GM12872 (cell line): ENCODE results near the gene MOCS1.

Experiments used
- TF ChIP-seq, protein P1 (sequence below): IDR thresholded peaks from 3 replicates; pipeline ENCODE4 v1.5.1; 2011; ENCODE audit warnings: low read depth, mild to moderate bottlenecking, low read length, moderate library complexity; ENCODE audit not compliant: insufficient read depth

The MOCS1 gene

DNA sequence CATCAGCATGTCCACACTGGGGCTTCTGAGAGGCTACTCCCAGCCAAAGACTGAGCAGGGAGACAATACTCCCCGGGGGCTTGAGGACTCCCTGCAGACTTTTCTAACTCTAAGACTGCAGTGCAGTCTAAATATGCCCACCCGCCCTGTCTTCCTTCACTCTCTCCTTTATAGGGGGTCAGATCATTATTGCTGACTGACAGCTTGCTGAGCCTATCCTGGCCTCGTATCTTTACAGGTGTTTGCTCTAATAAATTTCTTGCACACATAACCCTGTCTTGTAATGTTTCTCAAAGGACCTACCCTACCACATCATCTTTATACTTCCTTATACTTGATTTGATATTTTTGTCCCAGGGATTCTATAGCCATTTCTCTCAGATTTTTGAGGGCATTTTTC lies 39.4 kb upstream of the MOCS1 start:
- TF ChIP-seq, protein P1, sequence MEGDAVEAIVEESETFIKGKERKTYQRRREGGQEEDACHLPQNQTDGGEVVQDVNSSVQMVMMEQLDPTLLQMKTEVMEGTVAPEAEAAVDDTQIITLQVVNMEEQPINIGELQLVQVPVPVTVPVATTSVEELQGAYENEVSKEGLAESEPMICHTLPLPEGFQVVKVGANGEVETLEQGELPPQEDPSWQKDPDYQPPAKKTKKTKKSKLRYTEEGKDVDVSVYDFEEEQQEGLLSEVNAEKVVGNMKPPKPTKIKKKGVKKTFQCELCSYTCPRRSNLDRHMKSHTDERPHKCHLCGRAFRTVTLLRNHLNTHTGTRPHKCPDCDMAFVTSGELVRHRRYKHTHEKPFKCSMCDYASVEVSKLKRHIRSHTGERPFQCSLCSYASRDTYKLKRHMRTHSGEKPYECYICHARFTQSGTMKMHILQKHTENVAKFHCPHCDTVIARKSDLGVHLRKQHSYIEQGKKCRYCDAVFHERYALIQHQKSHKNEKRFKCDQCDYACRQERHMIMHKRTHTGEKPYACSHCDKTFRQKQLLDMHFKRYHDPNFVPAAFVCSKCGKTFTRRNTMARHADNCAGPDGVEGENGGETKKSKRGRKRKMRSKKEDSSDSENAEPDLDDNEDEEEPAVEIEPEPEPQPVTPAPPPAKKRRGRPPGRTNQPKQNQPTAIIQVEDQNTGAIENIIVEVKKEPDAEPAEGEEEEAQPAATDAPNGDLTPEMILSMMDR = no peak

DNA sequence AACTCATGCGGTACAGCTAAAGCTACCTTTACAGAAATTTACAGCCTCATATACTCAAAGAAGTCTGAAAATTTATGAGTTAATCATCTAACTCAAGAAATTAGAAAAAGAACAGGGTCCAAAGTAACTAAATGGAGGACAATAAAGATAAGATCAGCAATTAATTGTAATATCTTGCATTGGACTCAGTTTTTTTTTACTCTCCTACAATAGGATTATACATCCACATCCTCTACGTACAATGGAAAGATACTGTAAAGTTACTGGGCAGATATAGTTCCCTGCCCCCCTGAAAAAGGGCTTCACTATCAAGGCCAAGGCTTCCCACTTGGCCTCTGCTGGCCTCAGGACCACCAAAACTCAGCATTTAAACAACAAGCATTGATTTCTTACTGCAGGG lies 31.5 kb upstream of the MOCS1 start:
- TF ChIP-seq, protein P1 = no peak

DNA sequence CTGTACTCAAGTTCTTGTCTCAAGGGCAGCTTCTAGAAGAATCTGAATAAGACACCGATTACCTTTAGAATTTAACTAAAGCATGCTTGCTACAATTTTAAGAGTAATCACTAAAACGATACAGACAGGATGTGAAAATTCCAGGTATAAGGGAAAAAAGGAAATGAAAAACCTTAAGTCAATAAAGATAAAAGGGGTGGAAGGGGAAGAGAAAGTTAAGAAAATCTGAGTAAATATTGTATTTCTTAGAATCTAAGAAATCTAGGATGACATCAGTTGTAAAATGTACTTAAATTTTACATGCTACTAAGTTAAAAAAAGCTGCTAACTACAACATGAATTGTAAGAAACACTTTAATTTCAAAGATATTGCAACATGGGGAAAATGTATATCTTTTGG lies 30.3 kb upstream of the MOCS1 start:
- TF ChIP-seq, protein P1 = no peak

DNA sequence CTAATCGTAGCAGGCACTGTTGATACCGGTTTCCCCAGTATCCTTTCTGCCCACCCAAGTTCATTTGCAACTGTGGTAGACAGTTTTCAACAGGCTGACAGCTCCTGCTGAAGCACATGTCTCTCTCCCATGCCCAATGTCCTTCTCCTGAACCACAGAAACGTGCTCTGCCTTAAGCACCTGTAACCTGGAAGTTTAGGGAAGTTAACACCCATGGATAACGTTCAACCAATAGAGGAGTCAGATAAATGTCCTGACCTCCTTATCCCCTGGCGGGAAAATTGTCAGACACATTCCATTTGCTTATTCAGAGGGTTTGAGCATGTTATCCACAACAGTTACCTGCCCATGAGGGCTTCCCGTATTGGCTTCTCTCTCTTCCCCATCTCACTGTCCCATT lies 29.8 kb upstream of the MOCS1 start:
- TF ChIP-seq, protein P1 = no peak

DNA sequence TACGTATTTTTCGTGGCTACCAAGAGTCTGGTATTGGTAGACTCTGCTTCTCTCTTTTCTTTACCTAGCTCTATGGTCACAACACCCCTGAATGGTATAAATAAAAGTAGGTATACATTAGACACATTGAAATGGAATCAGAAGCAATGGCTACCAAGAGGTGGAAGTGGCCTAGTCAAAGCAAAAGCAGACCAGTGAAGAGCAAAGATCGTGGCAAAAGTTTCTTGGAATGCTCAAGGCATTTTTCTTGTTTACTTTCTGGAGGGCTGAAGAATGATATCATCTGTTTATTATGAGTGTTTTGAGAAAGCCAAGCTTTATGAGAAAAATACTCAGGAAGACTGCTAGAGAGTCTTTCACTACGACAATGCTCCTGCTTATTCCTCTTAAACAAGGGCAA lies 28.6 kb upstream of the MOCS1 start:
- TF ChIP-seq, protein P1 = no peak

DNA sequence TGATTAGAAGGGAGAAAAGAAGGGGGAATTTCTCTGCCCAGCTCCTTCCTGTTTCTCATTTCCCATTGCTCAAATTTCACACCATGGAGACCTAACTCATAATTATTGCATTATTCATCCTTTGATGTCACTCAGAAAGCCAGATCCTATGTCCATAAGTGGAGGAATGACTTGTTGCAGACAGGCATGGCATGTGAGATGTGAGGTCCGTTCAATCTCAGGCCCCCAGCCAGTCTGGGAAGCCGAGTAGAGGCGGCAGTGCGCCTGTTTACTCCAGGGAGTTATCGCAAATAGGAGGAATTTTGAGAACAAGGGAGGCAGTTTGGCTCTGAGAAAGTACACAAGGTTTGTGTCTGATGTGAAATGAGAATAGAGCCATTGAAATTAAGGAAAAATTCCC lies 26.9 kb upstream of the MOCS1 start:
- TF ChIP-seq, protein P1 = no peak

DNA sequence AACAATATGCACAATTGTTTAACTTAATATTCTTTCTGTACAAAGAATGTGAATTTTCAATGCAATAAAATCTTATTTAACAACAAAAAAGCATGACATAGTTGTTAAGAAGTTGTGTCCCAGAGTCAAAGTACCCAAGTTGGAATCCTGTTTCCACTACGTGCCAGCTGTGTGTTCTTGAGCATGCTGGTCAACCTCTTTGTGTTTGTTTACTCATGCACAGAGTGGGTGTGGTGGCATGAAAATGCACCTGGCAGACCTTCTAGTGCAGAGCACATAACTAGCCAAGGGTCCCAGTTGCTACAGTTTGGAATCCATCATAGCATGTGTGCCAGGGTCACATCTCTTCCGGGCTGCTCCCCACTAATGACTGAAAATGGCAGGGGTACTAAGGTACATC lies 24.7 kb upstream of the MOCS1 start:
- TF ChIP-seq, protein P1 = no peak

DNA sequence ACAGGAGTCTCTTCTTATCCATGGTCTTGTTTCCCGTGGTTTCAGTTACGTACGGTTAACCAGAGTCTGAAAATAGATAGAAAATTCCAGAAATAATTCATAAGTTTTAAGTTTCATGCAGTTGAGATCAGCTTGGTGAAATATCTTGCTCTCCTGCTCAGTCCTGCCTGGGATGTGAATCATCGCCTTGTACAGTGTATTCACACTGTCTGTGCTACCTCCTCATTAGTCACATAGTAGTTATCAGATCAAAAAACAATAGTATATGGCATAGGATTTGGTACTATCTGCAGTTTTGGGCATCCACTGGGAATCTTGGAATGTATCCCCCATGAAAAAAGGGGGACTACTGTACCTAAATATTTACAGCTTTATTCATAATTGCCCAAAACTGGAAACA lies 22.7 kb upstream of the MOCS1 start:
- TF ChIP-seq, protein P1 = no peak
